Tongue (tissue), 2 donors: Measurements from ENCODE around the gene REXO1. TPM values are rescaled to one million over a fixed set of nuclear protein-coding genes. Genes with fewer than 3 reads are reported as not detected.

Experiments used
- DNase-seq: peaks from one replicate; pipeline ENCODE4 v3.0.0-alpha.2; 2015
- total RNA-seq: library from RNA; depleted of rRNA; stranded (reverse); fragments of >200 nt; gene quantifications from one replicate; pipeline ENCODE4 v1.2.3, GENCODE V29; 2014

Gene REXO1
- total RNA-seq, 1 donor from 2014 or later: 11.2 TPM

GRCh38 chr19:1860821-1861598, 12.7 kb upstream of the REXO1 start:
- DNase-seq: no peak

DNA sequence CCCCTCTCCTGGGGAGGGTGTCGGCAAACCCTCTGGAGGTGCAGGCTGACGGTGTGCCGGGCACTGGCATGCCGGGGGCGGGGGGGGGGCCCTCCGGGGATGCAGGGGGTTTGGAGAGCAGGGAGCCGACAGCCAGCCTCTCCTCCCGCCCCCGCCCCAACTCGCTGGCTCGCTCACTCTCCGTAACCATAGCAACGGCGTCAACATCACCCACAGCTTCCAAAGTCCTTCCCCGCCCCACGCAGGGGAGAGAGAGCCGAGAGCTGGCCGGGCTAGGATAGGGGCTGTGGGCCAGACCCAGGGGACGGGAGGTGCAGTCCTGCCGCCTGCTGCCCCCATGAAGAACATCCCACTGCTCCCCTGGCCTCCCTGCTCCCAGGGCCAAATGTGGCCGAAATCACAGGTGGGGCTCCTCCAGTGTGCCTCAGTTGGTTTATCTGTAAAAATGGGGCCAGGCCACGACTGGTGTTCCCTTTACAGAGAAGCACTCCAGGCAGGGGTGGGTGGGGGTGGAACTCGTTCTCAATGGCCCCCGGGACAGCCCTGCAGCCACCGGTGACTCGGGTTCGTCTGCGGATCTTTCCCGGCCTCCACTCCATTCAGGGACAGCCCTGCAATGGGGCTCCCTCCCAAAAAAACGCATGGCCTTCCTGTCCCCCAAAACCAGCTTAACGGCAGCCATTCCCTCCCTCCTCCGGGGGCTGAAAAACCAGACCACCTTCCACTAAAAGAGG, 11.9 kb upstream of the REXO1 start:
- peak; percentile 95 for DNase-seq

- DNase-seq: no peak
These were observed 11.1 kb upstream of the REXO1 start for GRCh38 chr19:1859331-1859781.

DNA sequence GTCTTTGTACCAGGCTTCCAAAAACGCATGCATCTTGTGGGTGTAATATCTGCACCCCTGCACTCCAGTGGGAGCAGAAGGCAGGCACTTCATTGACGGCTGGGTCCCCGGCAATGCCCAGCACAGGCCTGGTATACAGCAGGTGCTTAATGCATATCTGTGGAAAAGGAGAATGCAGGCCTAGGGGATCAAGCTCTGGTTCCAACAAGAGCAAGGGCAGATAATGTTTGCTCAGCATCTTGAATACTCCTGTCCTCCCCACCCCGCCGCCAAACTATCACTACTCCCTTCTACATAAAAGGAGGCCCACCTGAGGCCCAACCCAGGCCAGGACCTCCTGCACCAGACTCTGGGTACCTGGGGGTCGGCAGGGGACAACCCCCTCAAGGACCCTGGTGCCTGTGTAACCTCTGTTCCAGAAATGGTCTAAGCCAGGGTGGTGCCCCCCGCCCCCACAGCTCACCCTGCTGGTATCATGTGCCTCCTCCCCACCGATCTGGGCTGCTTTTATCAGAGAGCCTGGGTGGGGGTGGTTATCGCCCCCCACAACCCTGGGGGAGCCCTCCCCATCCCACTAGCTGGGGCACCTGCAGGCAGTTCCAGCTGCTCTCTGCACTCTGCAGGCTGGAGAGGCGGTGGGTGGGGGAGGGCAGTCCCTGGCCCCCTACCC, 10.3 kb upstream of the REXO1 start:
- DNase-seq: no peak

GRCh38 chr19:1857648-1858326, 9.5 kb upstream of the REXO1 start:
- DNase-seq: no peak

- peak; percentile 87 for DNase-seq
These were observed 8.7 kb upstream of the REXO1 start for GRCh38 chr19:1856698-1857603.

GRCh38 chr19:1856345-1856697, 8.0 kb upstream of the REXO1 start:
- peak; percentile 73 for DNase-seq

DNA sequence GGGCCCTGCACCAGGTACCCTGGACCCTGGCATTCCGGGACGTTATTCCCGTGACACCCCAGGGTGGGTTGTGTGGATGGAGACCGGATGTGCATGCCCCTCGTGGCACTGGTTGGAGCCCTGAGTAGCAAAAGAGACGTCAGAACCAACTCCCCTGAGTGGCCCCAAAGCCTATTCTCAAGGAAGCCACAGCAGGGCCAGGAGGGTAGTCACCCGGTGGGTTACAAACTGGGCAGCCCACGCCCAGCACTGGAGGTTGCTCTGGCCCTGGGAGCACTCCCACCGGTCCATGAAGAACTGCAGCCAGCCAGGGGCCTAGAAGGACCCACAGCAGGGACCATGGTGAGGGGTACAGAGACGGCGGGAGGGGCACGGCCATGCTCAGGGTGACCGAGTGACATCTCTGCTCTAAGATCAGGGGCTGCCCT, 7.6 kb upstream of the REXO1 start:
- DNase-seq: no peak

DNA sequence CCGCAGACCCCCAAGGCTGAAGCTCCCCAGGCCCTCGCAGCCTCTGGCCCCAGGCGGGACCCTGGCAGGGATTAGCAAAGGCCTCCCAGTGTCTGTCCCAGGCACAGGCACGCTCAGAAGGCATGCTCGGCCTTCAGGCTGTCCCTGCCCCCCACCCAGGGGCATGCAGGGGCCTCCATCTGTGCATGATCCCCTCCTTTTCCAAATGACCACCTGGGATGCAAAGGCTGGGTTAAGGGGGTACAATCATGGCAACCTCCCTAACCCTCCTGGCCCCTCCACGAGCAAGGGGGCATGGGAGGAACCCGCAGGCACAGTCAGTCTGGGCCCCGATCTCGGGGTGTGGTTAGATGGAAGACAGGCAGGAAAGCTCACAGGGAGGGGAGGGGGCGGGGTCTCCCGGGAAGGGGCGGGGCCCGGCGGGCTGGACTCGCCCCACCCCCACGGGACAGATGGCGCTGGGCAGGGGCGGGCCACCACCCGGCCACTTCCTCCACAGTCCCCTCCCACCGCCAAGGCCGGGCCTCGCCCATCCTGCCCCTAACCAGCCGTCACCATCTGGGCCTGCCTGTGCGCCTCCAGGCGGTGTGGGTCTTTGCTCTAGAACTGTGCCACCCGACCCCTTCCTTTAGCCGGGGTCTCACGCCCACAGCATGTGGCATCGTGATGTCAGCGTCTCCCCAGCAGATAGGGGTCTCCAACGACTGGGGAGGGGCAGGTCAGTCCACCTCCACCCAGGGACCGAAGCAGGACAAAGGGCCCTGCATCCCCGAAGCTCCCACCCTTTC, 7.0 kb upstream of the REXO1 start:
- DNase-seq: peak; percentile 97

DNA sequence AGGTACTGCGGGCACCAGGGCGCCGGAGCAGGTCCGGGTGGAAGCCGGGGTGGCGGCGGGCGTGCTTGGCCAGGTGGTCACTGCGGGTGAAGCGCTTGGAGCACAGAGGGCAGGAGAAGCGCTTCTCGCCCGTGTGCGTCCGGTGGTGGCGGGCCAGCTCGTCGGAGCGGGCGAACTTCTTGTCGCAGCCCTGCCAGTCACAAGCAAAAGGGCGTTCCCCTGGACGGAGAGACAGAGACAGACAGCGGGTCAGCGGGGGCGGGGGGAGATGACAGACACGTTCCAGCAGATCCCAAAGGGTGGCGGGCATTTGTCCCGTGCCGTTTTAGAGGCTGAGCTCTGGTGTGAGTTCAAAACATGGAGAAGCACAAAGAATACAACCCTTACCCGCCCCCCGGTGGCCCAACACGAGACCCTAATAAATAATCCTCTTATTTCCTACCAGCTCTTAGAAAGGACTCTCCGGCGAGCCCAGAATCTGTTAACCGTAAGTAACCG, 6.3 kb upstream of the REXO1 start:
- DNase-seq: peak; percentile 82

- no peak for DNase-seq
These were observed 5.8 kb upstream of the REXO1 start for GRCh38 chr19:1854039-1854541.

GRCh38 chr19:1853295-1854038, 5.2 kb upstream of the REXO1 start:
- peak; percentile 74 for DNase-seq

DNA sequence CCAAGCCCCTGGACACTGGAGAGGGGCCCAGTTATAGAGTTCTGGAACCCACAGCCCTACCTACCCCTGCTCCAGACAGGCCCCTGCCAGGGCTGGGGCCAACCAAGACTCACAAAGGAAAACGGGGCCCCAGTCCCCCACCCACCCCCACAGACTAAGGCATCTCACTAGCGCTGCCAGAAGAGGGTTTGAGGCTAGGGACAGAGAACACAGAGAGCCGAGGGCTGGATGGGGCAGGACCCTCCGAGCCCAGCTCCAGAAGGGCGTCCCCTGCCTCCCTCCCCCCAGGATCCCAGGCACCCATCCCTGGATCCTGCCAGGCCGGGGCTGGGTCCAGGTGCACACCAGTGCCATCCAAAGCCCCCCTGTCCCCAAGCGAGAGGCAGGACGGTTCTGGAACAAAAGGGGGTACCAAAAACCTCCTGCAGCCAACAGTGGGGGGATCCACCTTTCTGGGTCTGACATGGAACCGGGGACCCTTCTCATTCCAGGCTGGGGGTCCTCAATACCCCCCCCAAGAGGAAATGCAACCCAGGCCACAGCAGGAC, 4.4 kb upstream of the REXO1 start:
- DNase-seq: no peak

DNA sequence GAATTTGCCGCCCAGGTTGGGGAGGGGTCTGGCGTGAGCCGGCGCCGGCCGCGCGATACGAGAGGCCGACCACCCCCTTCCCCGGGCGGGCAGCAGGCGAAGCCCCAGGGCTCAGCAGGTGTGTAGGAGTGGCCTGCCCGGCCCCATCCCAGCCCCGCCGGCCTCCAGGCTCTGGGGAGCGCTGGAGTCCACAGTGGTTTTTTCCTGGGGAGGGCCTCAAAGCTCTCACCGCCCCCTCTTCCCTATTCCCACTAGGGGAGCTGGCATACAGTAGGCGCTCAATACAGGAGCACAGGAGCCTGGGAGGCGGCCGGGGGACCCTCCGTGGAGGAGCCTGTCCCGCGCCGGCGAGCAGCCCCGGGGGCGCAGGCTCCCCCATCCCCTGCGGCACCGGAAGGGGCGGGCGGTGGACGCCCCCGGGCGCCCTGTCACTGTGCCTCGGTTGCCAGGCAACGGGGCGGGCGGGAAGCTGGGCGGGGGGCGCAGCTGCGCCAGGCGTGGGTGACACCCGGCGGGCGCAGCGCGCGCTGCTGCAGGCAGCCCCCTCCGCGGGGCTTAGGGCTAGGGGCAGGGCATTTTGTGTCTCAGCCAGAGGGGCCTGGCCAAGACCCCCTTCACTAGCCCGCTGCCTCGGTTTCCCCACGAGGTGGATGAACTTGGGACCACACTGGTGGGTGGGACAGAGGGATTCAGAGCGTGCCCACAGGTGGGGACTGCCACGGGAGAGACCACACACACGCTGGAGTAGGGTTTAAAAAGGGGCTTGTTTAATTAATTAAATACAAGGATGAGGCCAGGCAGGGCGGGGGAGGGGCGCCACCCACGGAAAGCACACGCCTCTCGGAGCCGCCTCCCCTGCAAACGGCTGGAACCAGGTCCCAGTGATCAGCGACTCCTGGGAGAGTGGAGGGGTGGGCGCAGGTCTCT, 3.6 kb upstream of the REXO1 start:
- peak; percentile 89 for DNase-seq

- no peak for DNase-seq
These were observed 2.7 kb upstream of the REXO1 start for GRCh38 chr19:1850809-1851653.

DNA sequence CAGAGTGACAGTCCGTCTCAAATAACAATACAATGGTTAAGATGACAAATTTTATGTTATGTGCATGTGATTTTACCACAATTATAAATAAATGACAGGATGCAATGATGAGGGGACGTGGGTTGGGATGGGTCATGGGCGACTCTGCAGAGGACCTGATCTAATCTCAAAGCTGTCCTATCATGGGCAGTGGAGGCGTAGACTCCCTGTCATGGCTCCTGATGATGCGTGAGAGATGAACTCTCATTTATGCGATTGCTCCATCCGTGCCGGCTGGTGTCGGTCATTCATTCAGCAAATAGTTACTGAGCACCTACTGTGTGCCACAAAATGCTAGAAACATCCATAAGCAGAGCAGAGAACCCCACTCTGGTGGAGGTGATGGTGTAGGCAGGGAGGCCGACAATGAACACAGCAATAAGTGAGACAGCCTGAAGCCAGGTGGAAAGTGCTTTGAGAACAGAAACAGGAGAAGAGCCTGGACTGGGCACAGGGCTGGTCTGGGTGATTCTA, 1.7 kb upstream of the REXO1 start:
- no peak for DNase-seq

- DNase-seq: no peak
These were observed 820 bp upstream of the REXO1 start for GRCh38 chr19:1849132-1849474.
